ENCODE data around the gene DOCK4.

- no peak for TF ChIP-seq POLR2A (IDR thresholded peaks at IDR 0.05)
- TF ChIP-seq CTCF (IDR thresholded peaks at IDR 0.05) = no peak
Observed at GRCh38 chr7:112195717-112196116, 10.5 kb downstream of the DOCK4 start.
